Neural progenitor cell (in vitro differentiated cells): ENCODE results near the gene SPACA7.

ENCODE experiments used
- CTCF ChIP-seq: fragments of 200-600 bp; sonication (generic); IDR thresholded peaks from 2 replicates; pipeline ENCODE4 v1.5.1; 2017; ENCODE audit warnings: antibody characterized with exemption, mild to moderate bottlenecking
- EZH2phosphoT487 ChIP-seq: fragments of 200-600 bp; sonication (generic); IDR thresholded peaks from 2 replicates; pipeline ENCODE4 v1.6.1; 2017; ENCODE audit warnings: antibody characterized with exemption

GRCh38 chr13:112351825-112352224 lies 24.3 kb upstream of the SPACA7 start:
- TF ChIP-seq CTCF (no peak), EZH2phosphoT487 (no peak)
